OCI-LY7 (cell line): Measurements from ENCODE around the gene CLSTN2.

Source experiments
- EZH2phosphoT487 ChIP-seq: fragments of 200-600 bp; sonication (generic); IDR thresholded peaks from 2 replicates; pipeline ENCODE4 v1.6.1; 2018; ENCODE audit warnings: low read depth, borderline replicate concordance, mild to moderate bottlenecking, mixed run types, antibody characterized with exemption, low read length, moderate library complexity, mixed read lengths
- TF ChIP-seq, protein P1 (sequence below): fragments of 200-600 bp; sonication (generic); conservative IDR thresholded peaks from 2 replicates; pipeline ENCODE4 v1.5.1; 2014; ENCODE audit warnings: mild to moderate bottlenecking, antibody characterized with exemption, low read length, moderate library complexity, mixed read lengths

DNA sequence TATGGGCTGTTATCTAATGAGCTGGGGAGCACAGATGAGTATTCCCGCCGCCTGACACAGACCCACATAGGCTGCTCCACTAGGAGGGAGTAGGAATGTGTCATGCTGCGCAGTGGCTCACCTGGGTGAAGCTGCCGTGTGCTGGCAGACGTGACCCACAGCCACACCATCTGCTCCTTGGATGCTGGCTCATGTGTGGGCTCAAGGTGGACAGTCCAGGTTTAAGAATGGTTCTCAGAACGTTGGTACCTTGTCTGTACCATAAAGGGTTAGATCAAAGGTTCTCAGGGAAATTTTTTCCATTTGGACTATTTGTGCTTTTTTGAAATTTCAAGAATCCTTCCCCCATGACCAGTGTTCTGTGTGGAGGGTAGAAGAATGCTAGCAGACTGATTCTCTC, 403.9 kb downstream of the CLSTN2 start:
- TF ChIP-seq, protein P1, sequence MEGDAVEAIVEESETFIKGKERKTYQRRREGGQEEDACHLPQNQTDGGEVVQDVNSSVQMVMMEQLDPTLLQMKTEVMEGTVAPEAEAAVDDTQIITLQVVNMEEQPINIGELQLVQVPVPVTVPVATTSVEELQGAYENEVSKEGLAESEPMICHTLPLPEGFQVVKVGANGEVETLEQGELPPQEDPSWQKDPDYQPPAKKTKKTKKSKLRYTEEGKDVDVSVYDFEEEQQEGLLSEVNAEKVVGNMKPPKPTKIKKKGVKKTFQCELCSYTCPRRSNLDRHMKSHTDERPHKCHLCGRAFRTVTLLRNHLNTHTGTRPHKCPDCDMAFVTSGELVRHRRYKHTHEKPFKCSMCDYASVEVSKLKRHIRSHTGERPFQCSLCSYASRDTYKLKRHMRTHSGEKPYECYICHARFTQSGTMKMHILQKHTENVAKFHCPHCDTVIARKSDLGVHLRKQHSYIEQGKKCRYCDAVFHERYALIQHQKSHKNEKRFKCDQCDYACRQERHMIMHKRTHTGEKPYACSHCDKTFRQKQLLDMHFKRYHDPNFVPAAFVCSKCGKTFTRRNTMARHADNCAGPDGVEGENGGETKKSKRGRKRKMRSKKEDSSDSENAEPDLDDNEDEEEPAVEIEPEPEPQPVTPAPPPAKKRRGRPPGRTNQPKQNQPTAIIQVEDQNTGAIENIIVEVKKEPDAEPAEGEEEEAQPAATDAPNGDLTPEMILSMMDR, result no peak
- no peak for TF ChIP-seq EZH2phosphoT487
